CD14-positive monocyte (primary cell): Measurements from ENCODE around the gene PLEKHM2. TPM values are rescaled to one million over a fixed set of nuclear protein-coding genes. Genes with fewer than 3 reads are reported as not detected.
A peak's percentile ranks its signal among the peaks of the same experiment; 100 is the strongest.

Experiments
- DNase-seq, 3 donors: peaks; one replicate each; pipeline ENCODE4 v3.0.0-alpha.2; 2011 to 2022
- H2AFZ ChIP-seq: 2 replicates; pipeline ENCODE4 v1.6.0; 2012; ENCODE audit warnings: mild to moderate bottlenecking, low read depth, low read length, inconsistent platforms; ENCODE audit not compliant: insufficient read depth, poor library complexity, severe bottlenecking
- H3K27ac ChIP-seq, 2 donors: 1 replicate in 1 of 2; 2 replicates in 1 of 2; pipeline ENCODE4 v1.5.1; 2012 to 2013; ENCODE audit warnings: low read length in 2 of 2, control low read depth in 1 of 2, inconsistent platforms in 1 of 2, low read depth in 1 of 2, mild to moderate bottlenecking in 1 of 2
- H3K27me3 ChIP-seq, 2 donors: one replicate each; pipeline versions ENCODE4 v1.6.0 to v1.6.1; 2011 to 2013; ENCODE audit warnings: low read length in 2 of 2; ENCODE audit not compliant: control insufficient read depth in 2 of 2, insufficient read depth in 2 of 2
- H3K36me3 ChIP-seq, 2 donors: replicated peaks in 1 of 2; 1 replicate in 1 of 2; 2 replicates in 1 of 2; pipeline versions ENCODE4 v1.5.1 to v1.6.1; 2012 to 2013; ENCODE audit warnings: low read length in 2 of 2, control low read depth in 1 of 2, inconsistent platforms in 1 of 2, mild to moderate bottlenecking in 1 of 2; ENCODE audit not compliant: insufficient read depth in 2 of 2, control insufficient read depth in 1 of 2
- H3K4me1 ChIP-seq, 2 donors: 1 replicate in 1 of 2; 2 replicates in 1 of 2; pipeline versions ENCODE4 v1.5.1 to v1.6.1; 2012 to 2013; ENCODE audit warnings: low read length in 2 of 2, control low read depth in 1 of 2, inconsistent platforms in 1 of 2, mild to moderate bottlenecking in 1 of 2, moderate library complexity in 1 of 2; ENCODE audit not compliant: insufficient read depth in 2 of 2, control insufficient read depth in 1 of 2
- H3K4me2 ChIP-seq: replicated peaks from 2 replicates; pipeline ENCODE3; 2012; ENCODE audit warnings: low read length, moderate library complexity, mild to moderate bottlenecking; ENCODE audit not compliant: poor library complexity, severe bottlenecking; ENCODE audit errors: extremely low read depth
- H3K4me3 ChIP-seq, 3 experiments: fragments of 200-600 bp in 1 of 3; sonication (generic) in 1 of 3; replicated peaks in 1 of 3; 1 replicate in 2 of 3; 2 replicates in 1 of 3; pipeline ENCODE4 v1.5.1; 2011 to 2013; ENCODE audit warnings: low read length in 3 of 3, mild to moderate bottlenecking in 3 of 3, control low read depth in 2 of 3, low read depth in 2 of 3, inconsistent platforms in 1 of 3, moderate library complexity in 1 of 3
- H3K79me2 ChIP-seq: 2 replicates; pipeline ENCODE4 v1.6.0; 2012; ENCODE audit warnings: mild to moderate bottlenecking, control low read depth, inconsistent platforms, low read length, moderate library complexity; ENCODE audit not compliant: insufficient read depth
- H3K9ac ChIP-seq: 2 replicates; pipeline ENCODE4 v1.6.0; 2017; ENCODE audit warnings: low read length, mild to moderate bottlenecking; ENCODE audit not compliant: insufficient read depth, poor library complexity, severe bottlenecking
- H3K9me3 ChIP-seq, 2 donors: replicated peaks in 1 of 2; 1 replicate in 1 of 2; 2 replicates in 1 of 2; pipeline versions ENCODE4 v1.5.1 to v1.6.1; 2012 to 2013; ENCODE audit warnings: low read length in 2 of 2, control low read depth in 1 of 2; ENCODE audit not compliant: control insufficient read depth in 1 of 2, insufficient read depth in 1 of 2
- H4K20me1 ChIP-seq: 2 replicates; pipeline ENCODE4 v1.6.0; 2012; ENCODE audit warnings: mild to moderate bottlenecking, low read length, control low read depth, moderate library complexity; ENCODE audit not compliant: insufficient read depth
- H3K27ac Mint-ChIP-seq, 7 donors: one replicate each; pipeline ENCODE4 v1.8.0; 2020; ENCODE audit warnings: mild to moderate bottlenecking in 7 of 7, mixed read lengths in 7 of 7, moderate library complexity in 6 of 7, inconsistent platforms in 2 of 7
- H3K27me3 Mint-ChIP-seq, 3 donors: one replicate each; pipeline ENCODE4 v1.8.0; 2021 to 2022; ENCODE audit warnings: low read depth in 3 of 3, mild to moderate bottlenecking in 3 of 3, mixed read lengths in 3 of 3, moderate library complexity in 3 of 3, inconsistent platforms in 1 of 3
- H3K36me3 Mint-ChIP-seq, 2 donors: one replicate each; pipeline ENCODE4 v1.8.0; 2020; ENCODE audit warnings: mixed read lengths in 2 of 2, inconsistent platforms in 1 of 2, mild to moderate bottlenecking in 1 of 2
- H3K4me1 Mint-ChIP-seq: one replicate; pipeline ENCODE4 v1.8.0; 2020; ENCODE audit warnings: mild to moderate bottlenecking, mixed read lengths
- H3K4me3 Mint-ChIP-seq, 2 donors: one replicate each; pipeline ENCODE4 v1.8.0; 2020; ENCODE audit warnings: mild to moderate bottlenecking in 2 of 2, mixed read lengths in 2 of 2, moderate library complexity in 1 of 2
- H3K9me3 Mint-ChIP-seq, 7 donors: one replicate each; pipeline ENCODE4 v1.8.0; 2020 to 2022; ENCODE audit warnings: mixed read lengths in 7 of 7, mild to moderate bottlenecking in 6 of 7, moderate library complexity in 6 of 7, inconsistent platforms in 2 of 7
- WGBS: methylation state at CpG from one replicate; pipeline ENCODE4 v1.1.5; 2013; ENCODE audit warnings: missing lambda C conversion rate; ENCODE audit not compliant: insufficient coverage; 5-methylcytosine and 5-hydroxymethylcytosine counted together
- intact Hi-C, 2 donors: fragments of 100-400 bp; cut with micrococcal nuclease; formaldehyde crosslinking; loops; one replicate each; pipeline versions ENCODE4 v1.15.0 to v1.15.1; 2023
- polyA plus RNA-seq, 3 donors: library from polyadenylated mRNA; depleted of rRNA in 1 of 3; unstranded in 2 of 3; stranded (reverse) in 1 of 3; fragments of 300-500 nt in 2 of 3; fragments of >200 nt in 1 of 3; fragmentation: Illumina TruSeq in 2 of 3; gene quantifications; 1 replicate in 2 of 3; 2 replicates in 1 of 3; pipeline ENCODE4 v1.2.3, GENCODE V29; 2012 to 2021
- TF ChIP-seq, protein P1 (sequence below): fragments of 200-600 bp; IDR thresholded peaks from one replicate; pipeline ENCODE4 v1.8.0; 2022; ENCODE audit warnings: antibody characterized with exemption, mild to moderate bottlenecking

The PLEKHM2 gene
- polyA plus RNA-seq, 3 donors = 4.0 to 79.3 (median 5.8) TPM

DNA sequence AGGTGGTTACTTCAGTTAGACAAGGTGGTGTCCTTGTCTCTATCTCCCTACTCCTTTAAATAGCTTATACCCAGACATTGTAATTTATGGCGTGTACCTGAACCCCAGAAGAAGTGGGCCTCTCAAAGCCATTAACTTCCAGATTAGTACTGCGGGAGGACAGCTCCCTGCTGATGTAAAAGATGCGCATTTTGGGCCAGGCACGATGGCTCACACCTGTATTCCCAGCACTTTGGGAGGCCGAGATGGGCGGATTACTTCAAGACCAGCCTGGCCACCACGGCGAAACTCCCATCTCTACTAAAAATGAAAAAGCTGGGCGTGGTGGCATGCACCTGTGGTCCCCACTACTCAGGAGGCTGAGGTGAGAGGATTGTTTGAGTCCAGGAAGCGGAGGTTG, 15.0 kb upstream of the PLEKHM2 start:
- no peaks in the 10 kb centered on the region for H4K20me1 ChIP-seq
- intact Hi-C loops = no loop called here
- H3K27ac Mint-ChIP-seq = no peak overlapping the region
- no peak overlapping the region for H3K9ac ChIP-seq
- H3K4me2 ChIP-seq = no peak overlapping the region
- TF ChIP-seq, protein P1, sequence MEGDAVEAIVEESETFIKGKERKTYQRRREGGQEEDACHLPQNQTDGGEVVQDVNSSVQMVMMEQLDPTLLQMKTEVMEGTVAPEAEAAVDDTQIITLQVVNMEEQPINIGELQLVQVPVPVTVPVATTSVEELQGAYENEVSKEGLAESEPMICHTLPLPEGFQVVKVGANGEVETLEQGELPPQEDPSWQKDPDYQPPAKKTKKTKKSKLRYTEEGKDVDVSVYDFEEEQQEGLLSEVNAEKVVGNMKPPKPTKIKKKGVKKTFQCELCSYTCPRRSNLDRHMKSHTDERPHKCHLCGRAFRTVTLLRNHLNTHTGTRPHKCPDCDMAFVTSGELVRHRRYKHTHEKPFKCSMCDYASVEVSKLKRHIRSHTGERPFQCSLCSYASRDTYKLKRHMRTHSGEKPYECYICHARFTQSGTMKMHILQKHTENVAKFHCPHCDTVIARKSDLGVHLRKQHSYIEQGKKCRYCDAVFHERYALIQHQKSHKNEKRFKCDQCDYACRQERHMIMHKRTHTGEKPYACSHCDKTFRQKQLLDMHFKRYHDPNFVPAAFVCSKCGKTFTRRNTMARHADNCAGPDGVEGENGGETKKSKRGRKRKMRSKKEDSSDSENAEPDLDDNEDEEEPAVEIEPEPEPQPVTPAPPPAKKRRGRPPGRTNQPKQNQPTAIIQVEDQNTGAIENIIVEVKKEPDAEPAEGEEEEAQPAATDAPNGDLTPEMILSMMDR = no peak
- H3K9me3 ChIP-seq = no peaks in the 10 kb centered on the region
- DNase-seq = no peak
- H3K79me2 ChIP-seq = no peaks in the 10 kb centered on the region
- no peak overlapping the region for H3K27ac ChIP-seq
- H3K36me3 ChIP-seq = peaks cover 0 to 8% of the 10 kb centered on the region in 2 donors
- peaks cover 0 to 3% (median 0%) of the 10 kb centered on the region in 7 donors for H3K9me3 Mint-ChIP-seq
- H3K36me3 Mint-ChIP-seq = peaks cover 7 to 13% of the 10 kb centered on the region in 2 donors
- H3K4me1 ChIP-seq = peaks cover 0 to 2% of the 10 kb centered on the region in 2 donors
- WGBS = 98% methylated on average over 5 of the region's 10 CpGs
- H3K4me1 Mint-ChIP-seq = peaks cover 2% of the 10 kb centered on the region
- no peak overlapping the region for H2AFZ ChIP-seq
- no peak overlapping the region for H3K4me3 Mint-ChIP-seq
- no peaks in the 10 kb centered on the region for H3K27me3 ChIP-seq
- H3K27me3 Mint-ChIP-seq = peaks cover 0 to 2% (median 0%) of the 10 kb centered on the region in 3 donors
- no peak overlapping the region for H3K4me3 ChIP-seq

DNA sequence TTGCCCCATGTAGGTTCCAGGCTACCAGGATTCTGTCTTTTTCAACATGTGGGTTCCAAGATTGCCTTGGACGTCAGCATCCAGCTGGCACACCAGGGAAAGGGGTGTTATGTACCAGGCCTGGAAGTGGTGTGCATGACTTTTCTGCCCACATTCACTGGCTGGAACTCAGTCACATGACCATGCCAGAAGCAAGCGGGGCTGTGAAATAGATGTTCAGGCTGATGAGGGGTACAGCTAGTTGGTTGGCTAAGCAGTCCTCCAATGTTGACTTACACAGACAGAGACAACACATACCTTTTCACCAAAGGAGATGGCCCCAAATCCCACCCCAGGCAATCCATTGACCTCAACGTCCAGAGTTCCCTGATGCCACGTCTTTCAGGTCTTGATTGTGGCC, 14.3 kb upstream of the PLEKHM2 start:
- Mint-ChIP-seq H3K4me3 (no peak overlapping the region), H3K4me1 (peaks cover 10% of the 10 kb centered on the region), H3K27me3 (peaks cover 0 to 2% (median 0%) of the 10 kb centered on the region in 3 donors), H3K36me3 (peaks cover 7% of the 10 kb centered on the region in 2 donors), H3K9me3 (peaks cover 0 to 3% (median 0%) of the 10 kb centered on the region in 7 donors), H3K27ac (peak overlapping the region in 1 of 7 donors; percentile 36)
- H4K20me1 ChIP-seq = no peaks in the 10 kb centered on the region
- H3K4me1 ChIP-seq = peaks cover 0 to 10% of the 10 kb centered on the region in 2 donors
- 95% methylated on average over 2 of the region's 4 CpGs for WGBS
- TF ChIP-seq, protein P1 = no peak
- no peaks in the 10 kb centered on the region for H3K79me2 ChIP-seq
- no peak overlapping the region for H3K4me2 ChIP-seq
- no peak overlapping the region for H3K9ac ChIP-seq
- no peaks in the 10 kb centered on the region for H3K27me3 ChIP-seq
- H2AFZ ChIP-seq = no peak overlapping the region
- no peaks in the 10 kb centered on the region for H3K36me3 ChIP-seq
- no peak overlapping the region for H3K4me3 ChIP-seq
- H3K9me3 ChIP-seq = no peaks in the 10 kb centered on the region
- H3K27ac ChIP-seq = no peak overlapping the region
- intact Hi-C loops = no loop called here
- no peak for DNase-seq
